Neural progenitor cell (in vitro differentiated cells): Measurements from ENCODE around the gene IL17RB.

Experiments used
- CTCF ChIP-seq: fragments of 200-600 bp; sonication (generic); IDR thresholded peaks from 2 replicates; pipeline ENCODE4 v1.5.1; 2017; ENCODE audit warnings: antibody characterized with exemption, mild to moderate bottlenecking
- EZH2 ChIP-seq: fragments of 200-600 bp; sonication (generic); IDR thresholded peaks from 2 replicates; pipeline ENCODE4 v1.6.1; 2017; ENCODE audit warnings: antibody characterized with exemption, mild to moderate bottlenecking, moderate library complexity
- EZH2phosphoT487 ChIP-seq: fragments of 200-600 bp; sonication (generic); IDR thresholded peaks from 2 replicates; pipeline ENCODE4 v1.6.1; 2017; ENCODE audit warnings: antibody characterized with exemption

- no peak for TF ChIP-seq CTCF
- TF ChIP-seq EZH2phosphoT487, result no peak
- TF ChIP-seq EZH2, result no peak
Observed at GRCh38 chr3:53826048-53826447, 20.3 kb upstream of the IL17RB start.
